Endothelial cell of umbilical vein (primary cell): ENCODE data around the gene GIPC3. TPM values are rescaled to one million over a fixed set of nuclear protein-coding genes. Genes with fewer than 3 reads are reported as not detected.

Source experiments
- BruUV-seq: library from RNA; stranded (reverse); fragments of 400-500 nt; replicated peaks from 2 replicates; lab custom pipeline; 2021; lab: Mats Ljungman, UMichigan
- CTCF ChIA-PET: fragments of 300-600, 350-600 bp; sonication (Branson Sonifier 250); formaldehyde crosslinking; loops from one replicate; lab custom pipeline; 2021; ENCODE audit warnings: antibody characterized with exemption, inconsistent platforms; lab: Charles Lee
- POLR2A ChIA-PET: fragments of 300-600, 350-600 bp; sonication (Branson Sonifier 250); formaldehyde crosslinking; loops from one replicate; lab custom pipeline; 2021; ENCODE audit warnings: antibody characterized with exemption, inconsistent platforms; lab: Charles Lee
- DNase-seq: peaks from one replicate; pipeline ENCODE4 v3.0.0-alpha.2; 2011; ENCODE audit warnings: low read depth, low spot score
- FAIRE-seq: peaks from 2 replicates; lab custom pipeline; 2011; peaks lifted over from hg19 to GRCh38; lab: Jason Lieb, UNC
- H2AFZ ChIP-seq: 2 replicates; pipeline ENCODE4 v1.6.0; 2012; ENCODE audit warnings: low read depth, low read length, control low read depth, inconsistent platforms
- H3K27ac ChIP-seq: 2 replicates; pipeline ENCODE4 v1.5.1; 2011; ENCODE audit warnings: low read depth, mild to moderate bottlenecking, control low read depth, low read length, moderate library complexity; ENCODE audit not compliant: insufficient read depth
- H3K27me3 ChIP-seq, 2 experiments: 2 replicates each; pipeline versions ENCODE4 v1.6.0 to v1.6.1; 2011; ENCODE audit warnings: low read length in 2 of 2, mixed read lengths in 1 of 2; ENCODE audit not compliant: control insufficient read depth in 2 of 2, insufficient read depth in 2 of 2
- H3K36me3 ChIP-seq, 2 experiments: 2 replicates in 1 of 2; 3 replicates in 1 of 2; pipeline ENCODE4 v1.5.1; 2011; ENCODE audit warnings: low read length in 2 of 2, mild to moderate bottlenecking in 1 of 2, moderate library complexity in 1 of 2; ENCODE audit not compliant: control insufficient read depth in 2 of 2, insufficient read depth in 2 of 2; ENCODE audit errors: extremely low read depth in 1 of 2
- H3K4me1 ChIP-seq: 3 replicates; pipeline ENCODE4 v1.5.1; 2011; ENCODE audit warnings: mild to moderate bottlenecking, low read length; ENCODE audit not compliant: control insufficient read depth, insufficient read depth; ENCODE audit errors: extremely low read depth
- H3K4me2 ChIP-seq: 2 replicates; pipeline ENCODE4 v1.6.1; 2011; ENCODE audit warnings: low read length, control low read depth, mixed read lengths; ENCODE audit not compliant: insufficient read depth
- H3K4me3 ChIP-seq, 3 experiments: fragments of 200-600 bp in 1 of 3; sonication (generic), shearing (Covaris generic) in 1 of 3; replicated peaks in 1 of 3; 2 replicates each; pipeline ENCODE4 v1.5.1; 2011 to 2016; ENCODE audit warnings: control low read depth in 3 of 3, low read length in 3 of 3, mild to moderate bottlenecking in 2 of 3, inconsistent platforms in 1 of 3, low read depth in 1 of 3, moderate library complexity in 1 of 3; ENCODE audit not compliant: insufficient read depth in 1 of 3
- H3K79me2 ChIP-seq: 2 replicates; pipeline ENCODE4 v1.6.0; 2012; ENCODE audit warnings: low read length, inconsistent platforms; ENCODE audit not compliant: control insufficient read depth, insufficient read depth
- H3K9ac ChIP-seq: replicated peaks from 2 replicates; pipeline ENCODE3; 2011; ENCODE audit warnings: low read length, control low read depth; ENCODE audit not compliant: insufficient read depth; ENCODE audit errors: extremely low read depth
- H3K9me1 ChIP-seq: replicated peaks from 3 replicates; pipeline ENCODE4 v1.6.0; 2011; ENCODE audit warnings: mild to moderate bottlenecking, low read length; ENCODE audit not compliant: control insufficient read depth, insufficient read depth; ENCODE audit errors: extremely low read depth
- H3K9me3 ChIP-seq: replicated peaks from 2 replicates; pipeline ENCODE4 v1.5.1; 2012; ENCODE audit warnings: low read length, inconsistent platforms; ENCODE audit not compliant: control insufficient read depth, insufficient read depth
- H4K20me1 ChIP-seq: replicated peaks from 2 replicates; pipeline ENCODE3; 2011; ENCODE audit warnings: mild to moderate bottlenecking, low read length; ENCODE audit not compliant: control insufficient read depth, insufficient read depth; ENCODE audit errors: extremely low read depth
- CTCF ChIP-seq, 2 donors: IDR thresholded peaks; 1 replicate in 1 of 2; 2 replicates in 1 of 2; pipeline ENCODE4 v1.5.1; 2011; ENCODE audit warnings: low read length in 2 of 2, mild to moderate bottlenecking in 2 of 2, moderate library complexity in 2 of 2, control low read depth in 1 of 2, inconsistent platforms in 1 of 2, low read depth in 1 of 2; ENCODE audit not compliant: insufficient read depth in 1 of 2; ENCODE audit errors: extremely low read depth in 1 of 2
- EZH2 ChIP-seq: IDR thresholded peaks from 2 replicates; pipeline ENCODE4 v1.6.1; 2012; ENCODE audit warnings: borderline replicate concordance, low read depth, mild to moderate bottlenecking, moderate library complexity, low read length, inconsistent platforms; ENCODE audit not compliant: severe bottlenecking
- FOS ChIP-seq: IDR thresholded peaks from 2 replicates; pipeline ENCODE4 v1.6.1; 2011; ENCODE audit warnings: mild to moderate bottlenecking, low read length, moderate library complexity, borderline replicate concordance; ENCODE audit not compliant: insufficient read depth
- GATA2 ChIP-seq: IDR thresholded peaks from 2 replicates; pipeline ENCODE4 v1.7.0; 2011; ENCODE audit warnings: low read depth, mild to moderate bottlenecking, moderate library complexity, mixed read lengths, low read length; ENCODE audit not compliant: insufficient read length, insufficient read depth
- JUN ChIP-seq: IDR thresholded peaks from 2 replicates; pipeline ENCODE4 v1.6.1; 2011; ENCODE audit warnings: borderline replicate concordance, low read depth; ENCODE audit not compliant: insufficient read length, insufficient read depth
- MYC ChIP-seq: IDR thresholded peaks from one replicate; pipeline ENCODE4 v1.6.1; 2011; ENCODE audit warnings: mild to moderate bottlenecking, low read depth, low read length
- POLR2A ChIP-seq: IDR thresholded peaks from 2 replicates; pipeline ENCODE4 v1.6.1; 2012; ENCODE audit warnings: low read depth, mild to moderate bottlenecking, control low read depth, low read length
- POLR2AphosphoS5 ChIP-seq: IDR thresholded peaks from 2 replicates; pipeline ENCODE4 v1.6.1; 2012; ENCODE audit warnings: low read depth, mild to moderate bottlenecking, control low read depth, low read length, moderate library complexity; ENCODE audit not compliant: insufficient read depth
- dilution Hi-C: fragments of 300-500 bp; cut with MboI; formaldehyde crosslinking; loops from one replicate; pipeline ENCODE4 v1.15.0; 2019; ENCODE audit warnings: low sequenced_read_pairs; ENCODE audit not compliant: extremely low pct_ligation_motif_present
- intact Hi-C: fragments of 100-400 bp; cut with micrococcal nuclease; formaldehyde crosslinking; loops from one replicate; pipeline ENCODE4 v1.10.0; 2022
- polyA plus RNA-seq, 4 experiments: library from polyadenylated mRNA; depleted of rRNA in 3 of 4; stranded (reverse) in 3 of 4; unstranded in 1 of 4; fragments of >200 nt; gene quantifications; 2 replicates each; pipeline versions ENCODE4 v1.2.1 to v1.2.3, GENCODE V29; 2011 to 2012; ENCODE audit warnings: missing spikeins in 1 of 4
- total RNA-seq: library from RNA; stranded (reverse); gene quantifications from 2 replicates; pipeline ENCODE4 v1.2.3, GENCODE V29; 2021
- TF ChIP-seq, protein P1 (sequence below): IDR thresholded peaks from 2 replicates; pipeline ENCODE4 v1.6.1; 2011; ENCODE audit not compliant: insufficient read depth, insufficient read length

The GIPC3 gene
- total and polyA plus RNA-seq, 2 donors (not counting 3 experiments of a cell fraction or from before 2014, with no cell fraction given): 2.2 to 6.6 TPM

GRCh38 chr19:3548606-3549005, 36.7 kb upstream of the GIPC3 start:
- no peak for FAIRE-seq
- no peak for DNase-seq
- no peak overlapping the region for H2AFZ ChIP-seq
- no peaks in the 10 kb centered on the region for H3K9me3 ChIP-seq
- no peak overlapping the region for H3K4me2 ChIP-seq
- TF ChIP-seq GATA2 (no peak), FOS (no peak), JUN (no peak), EZH2 (no peak), CTCF (IDR thresholded peaks at IDR 0.05; ENCODE audit: extremely low read depth in 1 of 2, insufficient read depth in 1 of 2, low read depth in 1 of 2, low read length in 2 of 2) (no peak), POLR2AphosphoS5 (no peak), POLR2A (no peak), MYC (no peak)
- TF ChIP-seq, protein P1, sequence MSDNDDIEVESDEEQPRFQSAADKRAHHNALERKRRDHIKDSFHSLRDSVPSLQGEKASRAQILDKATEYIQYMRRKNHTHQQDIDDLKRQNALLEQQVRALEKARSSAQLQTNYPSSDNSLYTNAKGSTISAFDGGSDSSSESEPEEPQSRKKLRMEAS: no peak
- BruUV-seq: no TSS peak
- dilution Hi-C loops (no loop called here), intact Hi-C loops (no loop called here)
- no peaks in the 10 kb centered on the region for H4K20me1 ChIP-seq
- no peak overlapping the region for H3K9ac ChIP-seq
- no peak overlapping the region for H3K27ac ChIP-seq
- no peak overlapping the region for H3K4me3 ChIP-seq
- peaks cover 11% of the 10 kb centered on the region for H3K79me2 ChIP-seq
- no peaks in the 10 kb centered on the region for H3K9me1 ChIP-seq
- no peaks in the 10 kb centered on the region for H3K27me3 ChIP-seq
- H3K36me3 ChIP-seq: peaks cover 2 to 10% of the 10 kb centered on the region in 2 experiments
- H3K4me1 ChIP-seq: peaks cover 7% of the 10 kb centered on the region
- POLR2A ChIA-PET: no interaction called here
- CTCF ChIA-PET: interaction anchor here (0.8 to 3.5 kb wide), 2 partner anchors 11 to 27 kb away, joined by 3 to 12 read pairs; no protein-coding TSS in a partner anchor
